Right cardiac atrium (tissue), 5 donors: ENCODE measurements around the gene CD8B. TPM values are rescaled to one million over a fixed set of nuclear protein-coding genes. Genes with fewer than 3 reads are reported as not detected.

Source experiments
- ATAC-seq, 2 donors: fragments of 200-7000 bp; cut with Tn5 transposase; one replicate each; pipeline versions ENCODE4 v1.8.0 to v1.9.1; 2020; ENCODE audit warnings: moderate library complexity in 2 of 2, mild to moderate bottlenecking in 1 of 2
- DNase-seq, 3 donors: peaks; one replicate each; pipeline ENCODE4 v3.0.0-alpha.2; 2020
- H3K27ac ChIP-seq: one replicate; pipeline ENCODE4 v1.5.1; 2013; ENCODE audit warnings: mild to moderate bottlenecking, low read length, control low read depth, moderate library complexity
- H3K27me3 ChIP-seq: one replicate; pipeline ENCODE4 v1.6.1; 2013; ENCODE audit not compliant: control insufficient read depth, insufficient read depth
- H3K4me1 ChIP-seq: one replicate; pipeline ENCODE4 v1.6.1; 2013; ENCODE audit warnings: low read length; ENCODE audit not compliant: control insufficient read depth, insufficient read depth
- H3K4me3 ChIP-seq: one replicate; pipeline ENCODE4 v1.5.1; 2013; ENCODE audit warnings: low read length, control low read depth
- H3K9me3 ChIP-seq: one replicate; pipeline ENCODE4 v1.6.1; 2013; ENCODE audit warnings: low read length; ENCODE audit not compliant: control insufficient read depth
- WGBS: extraction: QIAGEN DNeasy Blood & Tissue Kit; methylation state at CpG from one replicate; pipeline ENCODE4 v1.1.7; 2013; 5-methylcytosine and 5-hydroxymethylcytosine counted together
- intact Hi-C, 4 donors: fragments of 100-400 bp; cut with DNase I; formaldehyde crosslinking; loops; one replicate each; pipeline versions ENCODE4 v1.11.0 to v1.14.0; 2022 to 2023
- polyA plus RNA-seq: library from polyadenylated mRNA; stranded (reverse); fragments of 200-250 nt; gene quantifications from one replicate; pipeline ENCODE4 v1.2.3, GENCODE V29; 2013
- total RNA-seq, 4 donors: library from RNA; stranded (reverse); fragmentation: NEBNext Ultra II Directional; extraction: Animal tissue kit (Norgen Biotek cat#: 25700); gene quantifications; one replicate each; pipeline ENCODE4 v1.2.1, GENCODE V29; 2021
- donor health status: healthy with polysubstance abuse.
- donor health status: DM: no; HTN: yes; CAD: no.
- donor health status: DM: no; HTN: no; CAD: no.
- donor health status: DM: no; HTN: yes; CAD: no; lungs with severe emphysema.
- donor health status: DM: yes; HTN: yes; CAD: no.

The CD8B gene
- total and polyA plus RNA-seq, 5 donors, result 0.20 to 0.80 (median 0.56) TPM; not detected in 1

GRCh38 chr2:86782748-86783147 lies 78.9 kb downstream of the CD8B start:
- no peak for ATAC-seq
- Histone ChIP-seq H3K27ac (no peak overlapping the region), H3K27me3 (no peaks in the 10 kb centered on the region), H3K4me3 (no peak overlapping the region), H3K4me1 (peaks cover 5% of the 10 kb centered on the region), H3K9me3 (no peaks in the 10 kb centered on the region)
- 80% methylated on average over 7 of the region's 7 CpGs for WGBS
- intact Hi-C loops, result no loop called here
- DNase-seq, result no peak

GRCh38 chr2:86781363-86781762 lies 80.3 kb downstream of the CD8B start:
- peak; percentile 12 to 56 for ATAC-seq
- no peaks in the 10 kb centered on the region for H3K27me3 ChIP-seq
- intact Hi-C loops, result no loop called here
- H3K4me1 ChIP-seq, result peaks cover 5% of the 10 kb centered on the region
- H3K4me3 ChIP-seq, result no peak overlapping the region
- no peak for DNase-seq
- 62% methylated on average over 9 of the region's 9 CpGs for WGBS
- H3K27ac ChIP-seq, result no peak overlapping the region
- H3K9me3 ChIP-seq, result no peaks in the 10 kb centered on the region

GRCh38 chr2:86779971-86780370 lies 81.7 kb downstream of the CD8B start:
- no peak for ATAC-seq
- no peaks in the 10 kb centered on the region for H3K9me3 ChIP-seq
- peaks cover 5% of the 10 kb centered on the region for H3K4me1 ChIP-seq
- intact Hi-C loops, result no loop called here
- H3K27me3 ChIP-seq, result no peaks in the 10 kb centered on the region
- H3K27ac ChIP-seq, result no peak overlapping the region
- DNase-seq, result no peak
- H3K4me3 ChIP-seq, result no peak overlapping the region
- WGBS, result 62% methylated on average over 3 of the region's 3 CpGs

GRCh38 chr2:86778957-86779356 lies 82.7 kb downstream of the CD8B start:
- DNase-seq (no peak), ATAC-seq (peak; percentile 57 to 62)
- WGBS, result 32% methylated on average over 2 of the region's 2 CpGs
- Histone ChIP-seq H3K4me3 (no peak overlapping the region), H3K4me1 (peaks cover 5% of the 10 kb centered on the region), H3K9me3 (no peaks in the 10 kb centered on the region), H3K27ac (no peak overlapping the region), H3K27me3 (no peaks in the 10 kb centered on the region)
- intact Hi-C loops, result no loop called here

- ATAC-seq (no peak), DNase-seq (no peak)
- Histone ChIP-seq H3K9me3 (no peaks in the 10 kb centered on the region), H3K4me3 (no peak overlapping the region), H3K4me1 (peaks cover 5% of the 10 kb centered on the region), H3K27ac (no peak overlapping the region), H3K27me3 (no peaks in the 10 kb centered on the region)
- WGBS, result 79% methylated on average over 7 of the region's 7 CpGs
- intact Hi-C loops, result no loop called here
These were observed 85.2 kb downstream of the CD8B start for GRCh38 chr2:86776532-86776931.

GRCh38 chr2:86775338-86775737 lies 86.3 kb downstream of the CD8B start:
- Histone ChIP-seq H3K9me3 (no peaks in the 10 kb centered on the region), H3K27ac (no peak overlapping the region), H3K4me1 (peaks cover 5% of the 10 kb centered on the region), H3K4me3 (no peak overlapping the region), H3K27me3 (no peaks in the 10 kb centered on the region)
- intact Hi-C loops, result no loop called here
- ATAC-seq, result peak in 1 of 2 donors; percentile 46
- no peak for DNase-seq
- 27% methylated on average over 4 of the region's 4 CpGs for WGBS

- intact Hi-C loops, result no loop called here
- no peak for ATAC-seq
These were observed 86.8 kb downstream of the CD8B start for GRCh38 chr2:86774862-86775261.

GRCh38 chr2:86772611-86773010 lies 89.1 kb downstream of the CD8B start:
- Histone ChIP-seq H3K4me3 (no peak overlapping the region), H3K4me1 (peaks cover 4% of the 10 kb centered on the region), H3K27me3 (no peaks in the 10 kb centered on the region), H3K9me3 (no peaks in the 10 kb centered on the region), H3K27ac (no peak overlapping the region)
- no peak for DNase-seq
- intact Hi-C loops, result no loop called here
- 73% methylated on average over 5 of the region's 5 CpGs for WGBS
- no peak for ATAC-seq

More at GRCh38 chr2:86774862-86775261, 86.8 kb downstream of the CD8B start:
- no peak overlapping the region for H3K27ac ChIP-seq
- peaks cover 3% of the 10 kb centered on the region for H3K4me1 ChIP-seq
- no peaks in the 10 kb centered on the region for H3K9me3 ChIP-seq
- no peak for DNase-seq
- 68% methylated on average over 5 of the region's 5 CpGs for WGBS
- no peak overlapping the region for H3K4me3 ChIP-seq
- no peaks in the 10 kb centered on the region for H3K27me3 ChIP-seq

- Histone ChIP-seq H3K27ac (no peak overlapping the region), H3K27me3 (no peaks in the 10 kb centered on the region), H3K4me3 (no peak overlapping the region), H3K4me1 (peaks cover 4% of the 10 kb centered on the region), H3K9me3 (no peaks in the 10 kb centered on the region)
- intact Hi-C loops, result no loop called here
- 94% methylated on average over 6 of the region's 6 CpGs for WGBS
- DNase-seq (no peak), ATAC-seq (no peak)
These were observed 90.8 kb downstream of the CD8B start for GRCh38 chr2:86770816-86771301.

GRCh38 chr2:86769838-86770237 lies 91.8 kb downstream of the CD8B start:
- peaks cover 4% of the 10 kb centered on the region for H3K4me1 ChIP-seq
- H3K9me3 ChIP-seq, result no peaks in the 10 kb centered on the region
- ATAC-seq, result no peak
- no peak overlapping the region for H3K4me3 ChIP-seq
- DNase-seq, result no peak
- H3K27ac ChIP-seq, result no peak overlapping the region
- intact Hi-C loops, result no loop called here
- WGBS, result 83% methylated on average over 4 of the region's 4 CpGs
- H3K27me3 ChIP-seq, result no peaks in the 10 kb centered on the region

GRCh38 chr2:86768189-86768949 lies 93.3 kb downstream of the CD8B start:
- ATAC-seq, result peak; percentile 47 to 83
- intact Hi-C loops, result no loop called here
- peaks cover 4% of the 10 kb centered on the region for H3K4me1 ChIP-seq

More at GRCh38 chr2:86768189-86768949, 93.3 kb downstream of the CD8B start:
- 61% methylated on average over 5 of the region's 5 CpGs for WGBS
- H3K27me3 ChIP-seq, result no peaks in the 10 kb centered on the region
- peak overlapping the region; percentile 21 for H3K27ac ChIP-seq
- no peak for DNase-seq
- H3K4me3 ChIP-seq, result no peak overlapping the region
- no peaks in the 10 kb centered on the region for H3K9me3 ChIP-seq
